Measurements from ENCODE around the gene PHACTR3. TPM values are rescaled to one million over a fixed set of nuclear protein-coding genes. Genes with fewer than 3 reads are reported as not detected.

PHACTR3 gene
- polyA plus RNA-seq, 2 of the 4 experiments (the other 2 are of a cell fraction): not detected

DNA sequence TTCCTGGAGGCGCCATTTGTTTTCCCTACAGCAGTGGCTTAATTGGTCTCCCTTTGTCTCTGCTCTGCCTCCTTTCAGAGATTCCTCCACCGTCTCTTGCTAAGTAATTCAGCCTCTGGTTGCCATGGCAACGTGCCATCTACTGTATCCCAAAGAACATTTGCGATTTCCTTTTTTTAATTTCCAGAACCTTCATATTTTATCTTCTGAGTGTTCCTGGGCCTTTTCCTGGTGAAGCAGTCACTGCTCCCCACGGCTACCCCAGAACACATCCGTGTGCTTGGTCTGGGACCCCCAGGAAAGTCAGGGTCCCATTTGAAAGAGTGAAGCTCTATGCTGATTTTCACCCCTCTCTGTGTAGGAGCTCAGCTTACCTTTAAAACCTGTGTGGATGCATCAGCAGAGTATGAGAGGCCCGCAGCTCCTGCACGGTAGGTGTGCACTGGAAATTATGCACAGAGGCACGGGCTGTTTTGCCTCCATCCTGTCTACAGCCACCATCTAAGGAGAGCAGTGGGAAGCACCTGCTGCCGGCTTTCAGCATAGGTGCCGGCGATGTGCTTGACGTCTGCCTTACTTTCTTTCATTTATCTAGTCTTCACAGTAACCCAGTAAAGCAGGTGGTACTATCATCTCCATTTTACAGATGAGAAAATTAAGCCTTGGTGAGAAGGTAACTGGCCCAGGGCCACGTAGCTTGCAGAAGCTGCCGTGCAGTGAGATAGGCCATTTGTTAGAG is 206.3 kb downstream of the PHACTR3 start:
- ChIA-PET POLR2A (no interaction called here), CTCF (no interaction called here)
- TF ChIP-seq ZFP36 (IDR thresholded peaks at IDR 0.05; ENCODE audit: borderline replicate concordance, partially characterized antibody): no peak
- TF ChIP-seq SMC3 (IDR thresholded peaks at IDR 0.05): no peak
- Histone ChIP-seq H3K4me2 (no peak overlapping the region), H3K4me1 (no peaks in the 10 kb centered on the region), H3K4me3 (no peak overlapping the region), H3K27ac (no peak overlapping the region), H3K9me3 (no peaks in the 10 kb centered on the region)
- 29% methylated on average over 15 of the region's 15 CpGs for WGBS (ENCODE audit: missing lambda C conversion rate)
- DNase-seq (ENCODE audit: low read depth in 1 of 2, low spot score in 1 of 2) (no peak), ATAC-seq (no peak), FAIRE-seq (no peak)

DNA sequence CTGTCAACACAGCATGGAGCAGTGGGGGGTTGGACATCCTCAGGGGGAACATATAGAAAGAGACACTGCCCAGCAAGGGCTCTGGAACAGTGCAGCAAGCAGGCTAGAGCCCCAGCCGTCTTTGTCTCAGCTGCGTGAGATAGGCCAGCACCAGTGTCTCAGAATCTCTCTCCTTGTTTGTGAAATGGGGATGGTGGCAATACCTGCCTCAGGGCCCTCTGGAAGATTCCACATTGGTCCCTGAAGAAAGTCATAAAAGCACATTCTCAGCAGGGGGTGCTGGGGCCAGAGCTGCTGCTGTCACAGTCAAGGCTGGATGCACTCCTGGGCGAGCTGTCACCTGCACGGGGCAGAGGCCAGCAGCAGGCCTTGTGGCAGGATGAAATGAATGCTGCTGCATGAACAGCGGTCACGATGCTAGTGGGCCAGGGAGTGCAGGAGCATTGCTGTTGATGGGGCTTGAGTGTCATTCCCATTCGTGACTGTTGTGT is 207.4 kb downstream of the PHACTR3 start:
- 43% methylated on average over 7 of the region's 7 CpGs for WGBS (ENCODE audit: missing lambda C conversion rate)
- Histone ChIP-seq H3K4me1 (no peaks in the 10 kb centered on the region), H3K4me3 (no peak overlapping the region), H3K27ac (no peak overlapping the region), H3K9me3 (no peaks in the 10 kb centered on the region), H3K4me2 (no peak overlapping the region)
- FAIRE-seq (no peak), DNase-seq (ENCODE audit: low read depth in 1 of 2, low spot score in 1 of 2) (no peak), ATAC-seq (no peak)
- CTCF ChIA-PET: no interaction called here
- no peak for TF ChIP-seq CBX2 (IDR thresholded peaks at IDR 0.05; ENCODE audit: borderline replicate concordance, low read depth)
- TF ChIP-seq HOXB13 (CRISPR knock-in tag; IDR thresholded peaks at IDR 0.05; ENCODE audit: low read depth): no peak
- no peak for TF ChIP-seq ZNF302 (CRISPR knock-in tag; IDR thresholded peaks at IDR 0.05)
- no peak for TF ChIP-seq EHF (CRISPR knock-in tag; IDR thresholded peaks at IDR 0.05)
- TF ChIP-seq, protein P1, sequence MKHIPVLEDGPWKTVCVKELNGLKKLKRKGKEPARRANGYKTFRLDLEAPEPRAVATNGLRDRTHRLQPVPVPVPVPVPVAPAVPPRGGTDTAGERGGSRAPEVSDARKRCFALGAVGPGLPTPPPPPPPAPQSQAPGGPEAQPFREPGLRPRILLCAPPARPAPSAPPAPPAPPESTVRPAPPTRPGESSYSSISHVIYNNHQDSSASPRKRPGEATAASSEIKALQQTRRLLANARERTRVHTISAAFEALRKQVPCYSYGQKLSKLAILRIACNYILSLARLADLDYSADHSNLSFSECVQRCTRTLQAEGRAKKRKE (CRISPR knock-in tag; IDR thresholded peaks at IDR 0.05; ENCODE audit: low read depth): no peak
- TF ChIP-seq KDM5A (IDR thresholded peaks at IDR 0.05): no peak
- TF ChIP-seq ZFP36 (IDR thresholded peaks at IDR 0.05; ENCODE audit: borderline replicate concordance, partially characterized antibody): no peak
- no peak for TF ChIP-seq NFE2L2 (conservative IDR thresholded peaks at IDR 0.05; ENCODE audit: low read length)
- no peak for TF ChIP-seq POLR2AphosphoS2 (conservative IDR thresholded peaks at IDR 0.05; ENCODE audit: low read length)
- no peak for TF ChIP-seq KDM1A (IDR thresholded peaks at IDR 0.05; ENCODE audit: low read depth)
- TF ChIP-seq, protein P2, sequence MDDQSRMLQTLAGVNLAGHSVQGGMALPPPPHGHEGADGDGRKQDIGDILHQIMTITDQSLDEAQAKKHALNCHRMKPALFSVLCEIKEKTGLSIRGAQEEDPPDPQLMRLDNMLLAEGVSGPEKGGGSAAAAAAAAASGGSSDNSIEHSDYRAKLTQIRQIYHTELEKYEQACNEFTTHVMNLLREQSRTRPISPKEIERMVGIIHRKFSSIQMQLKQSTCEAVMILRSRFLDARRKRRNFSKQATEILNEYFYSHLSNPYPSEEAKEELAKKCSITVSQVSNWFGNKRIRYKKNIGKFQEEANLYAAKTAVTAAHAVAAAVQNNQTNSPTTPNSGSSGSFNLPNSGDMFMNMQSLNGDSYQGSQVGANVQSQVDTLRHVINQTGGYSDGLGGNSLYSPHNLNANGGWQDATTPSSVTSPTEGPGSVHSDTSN (IDR thresholded peaks at IDR 0.05): no peak
- TF ChIP-seq, protein P3, sequence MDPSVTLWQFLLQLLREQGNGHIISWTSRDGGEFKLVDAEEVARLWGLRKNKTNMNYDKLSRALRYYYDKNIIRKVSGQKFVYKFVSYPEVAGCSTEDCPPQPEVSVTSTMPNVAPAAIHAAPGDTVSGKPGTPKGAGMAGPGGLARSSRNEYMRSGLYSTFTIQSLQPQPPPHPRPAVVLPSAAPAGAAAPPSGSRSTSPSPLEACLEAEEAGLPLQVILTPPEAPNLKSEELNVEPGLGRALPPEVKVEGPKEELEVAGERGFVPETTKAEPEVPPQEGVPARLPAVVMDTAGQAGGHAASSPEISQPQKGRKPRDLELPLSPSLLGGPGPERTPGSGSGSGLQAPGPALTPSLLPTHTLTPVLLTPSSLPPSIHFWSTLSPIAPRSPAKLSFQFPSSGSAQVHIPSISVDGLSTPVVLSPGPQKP (IDR thresholded peaks at IDR 0.05; ENCODE audit: low read depth, low read length): no peak
- TF ChIP-seq ZC3H11A (IDR thresholded peaks at IDR 0.05): no peak
- TF ChIP-seq HEYL (CRISPR knock-in tag; IDR thresholded peaks at IDR 0.05): no peak
- TF ChIP-seq, protein P4, sequence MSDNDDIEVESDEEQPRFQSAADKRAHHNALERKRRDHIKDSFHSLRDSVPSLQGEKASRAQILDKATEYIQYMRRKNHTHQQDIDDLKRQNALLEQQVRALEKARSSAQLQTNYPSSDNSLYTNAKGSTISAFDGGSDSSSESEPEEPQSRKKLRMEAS (IDR thresholded peaks at IDR 0.05): no peak
- no peak for TF ChIP-seq FOXS1 (CRISPR knock-in tag; IDR thresholded peaks at IDR 0.05)
- no peak for TF ChIP-seq TFCP2L1 (CRISPR knock-in tag; IDR thresholded peaks at IDR 0.05)
- TF ChIP-seq TP53 (CRISPR knock-in tag; IDR thresholded peaks at IDR 0.05): no peak
- no peak for TF ChIP-seq RFX5 (IDR thresholded peaks at IDR 0.05)
- TF ChIP-seq CEBPB (IDR thresholded peaks at IDR 0.05): no peak
- POLR2A ChIA-PET: no interaction called here

All from A549 (cell line).